ENCODE results near the gene ZNF497.
A peak's percentile ranks its signal among the peaks of the same experiment; 100 is the strongest.
"Not testable (repeated sequence)": the region's sequence is repeated elsewhere in the genome, so short reads cannot be mapped to it uniquely, and the experiment has no call there.

ZNF497 gene

GRCh38 chr19:58362272-58362994 is at the start of gene ZNF497:
Gene ZNF497 (minus strand): TSS chr19:58362751. CDS start chr19:58357635, 5,116 bp downstream.
- peak; percentile 94 for DNase-seq

- peak; percentile 34 for DNase-seq
These were observed 46.6 kb upstream of the ZNF497 start for GRCh38 chr19:58409010-58409790.

GRCh38 chr19:58408152-58409009 is 45.8 kb upstream of the ZNF497 start, which contains the start of gene ZNF584:
Gene ZNF584 (plus strand): TSS chr19:58408649. CDS start chr19:58409148, 499 bp downstream.
- DNase-seq = peak; percentile 96

GRCh38 chr19:58407658-58408151 is 45.2 kb upstream of the ZNF497 start:
- DNase-seq = no peak

GRCh38 chr19:58406818-58407657 is 44.5 kb upstream of the ZNF497 start:
- no peak for DNase-seq

- not testable (repeated sequence) for DNase-seq
These were observed 41.4 kb upstream of the ZNF497 start for GRCh38 chr19:58403920-58404478.

- no peak for DNase-seq
These were observed 39.4 kb upstream of the ZNF497 start for GRCh38 chr19:58401840-58402421.

- DNase-seq = peak; percentile 98
These were observed 38.6 kb upstream of the ZNF497 start for GRCh38 chr19:58400916-58401839.

- DNase-seq = no peak
These were observed 37.9 kb upstream of the ZNF497 start for GRCh38 chr19:58400316-58400915.

- no peak for DNase-seq
These were observed 37.4 kb upstream of the ZNF497 start for GRCh38 chr19:58399903-58400302.

GRCh38 chr19:58398545-58398944 is 36.0 kb upstream of the ZNF497 start:
- DNase-seq = no peak

GRCh38 chr19:58398087-58398486 is 35.5 kb upstream of the ZNF497 start:
- DNase-seq = no peak

GRCh38 chr19:58397533-58398037 is 35.0 kb upstream of the ZNF497 start:
- DNase-seq = no peak

- DNase-seq = no peak
These were observed 34.4 kb upstream of the ZNF497 start for GRCh38 chr19:58396691-58397532.

- DNase-seq = no peak
These were observed 33.6 kb upstream of the ZNF497 start for GRCh38 chr19:58395979-58396627.

- DNase-seq = no peak
These were observed 32.8 kb upstream of the ZNF497 start, which contains the start of gene RNF225 for GRCh38 chr19:58395220-58395978. Gene RNF225 (plus strand): TSS chr19:58395656. CDS start chr19:58396090, 434 bp downstream.

GRCh38 chr19:58394821-58395219 is 32.3 kb upstream of the ZNF497 start:
- DNase-seq = no peak

Data from NCI-H2171 (cell line).